HT-29 (cell line): Measurements from ENCODE around the gene PCGF5. TPM values are rescaled to one million over a fixed set of nuclear protein-coding genes. Genes with fewer than 3 reads are reported as not detected.

ENCODE experiments used
- DNase-seq: peaks from one replicate; pipeline ENCODE4 v3.0.0-alpha.2; 2015; ENCODE audit warnings: low spot score
- total RNA-seq: library from RNA; depleted of rRNA; stranded (reverse); fragments of >200 nt; shearing (Covaris generic); gene quantifications from 2 replicates; pipeline ENCODE4 v1.2.3, GENCODE V29; 2014; rRNA removed

The PCGF5 gene
- total RNA-seq, 1 experiment from 2014 or later = 5.4 TPM

DNA sequence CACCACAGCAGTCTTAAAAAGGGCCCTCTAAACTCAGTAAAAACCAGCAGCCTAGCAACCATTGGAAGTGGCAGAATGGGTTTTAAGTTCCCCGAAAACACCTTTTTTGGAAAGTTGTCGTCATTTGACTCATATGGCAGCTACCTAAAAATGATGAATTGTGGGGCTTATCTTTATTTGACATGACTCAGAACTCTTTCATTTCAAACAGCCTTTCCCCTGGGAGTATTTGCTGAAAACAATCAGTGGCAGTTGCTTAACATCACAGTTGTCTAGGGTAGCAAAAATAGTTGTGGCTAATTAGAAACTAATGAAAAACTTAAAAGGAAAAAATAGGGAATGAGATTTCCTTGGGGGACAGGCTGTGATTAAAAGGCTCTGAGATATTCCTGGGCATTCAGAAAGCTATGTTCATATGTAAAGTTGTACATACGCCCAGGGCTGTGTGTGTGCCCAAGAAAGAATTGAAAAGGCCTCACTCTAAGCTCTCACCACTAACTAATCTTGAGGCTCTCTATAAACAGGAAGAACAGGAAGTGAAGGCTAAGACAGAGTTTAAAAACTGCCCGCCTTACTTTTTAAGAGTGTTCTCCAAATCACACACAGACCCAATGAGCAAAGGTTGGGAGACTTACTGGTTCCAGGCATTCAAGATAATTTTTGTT, 108.0 kb downstream of the PCGF5 start:
- DNase-seq = no peak

Other genes with a start within 250 kb of the PCGF5 start
- gene HECTD2, start 189.7 kb downstream of the PCGF5 start, total RNA-seq = 1.7 and 3.7 TPM in 2 replicates